Effector memory CD8-positive, alpha-beta T cell (primary cell): Measurements from ENCODE around the gene EEIG1.
A peak's percentile ranks its signal among the peaks of the same experiment; 100 is the strongest.

ENCODE experiments used
- ATAC-seq: fragments of 150-1000 bp; cut with Tn5 transposase; replicated peaks from 2 replicates; pipeline ENCODE4 v1.10.0; 2021; ENCODE audit warnings: mild to moderate bottlenecking, moderate library complexity
- DNase-seq, 3 experiments: peaks; one replicate each; pipeline ENCODE4 v3.0.0; 2021
- H3K27ac Mint-ChIP-seq, 2 donors: one replicate each; pipeline ENCODE4 v1.8.0; 2022; ENCODE audit warnings: mild to moderate bottlenecking in 2 of 2, mixed read lengths in 2 of 2, moderate library complexity in 2 of 2
- H3K27me3 Mint-ChIP-seq, 2 donors: one replicate each; pipeline ENCODE4 v1.8.0; 2022; ENCODE audit warnings: mixed read lengths in 2 of 2
- H3K36me3 Mint-ChIP-seq: one replicate; pipeline ENCODE4 v1.8.0; 2022; ENCODE audit warnings: mild to moderate bottlenecking, moderate library complexity, mixed read lengths; ENCODE audit not compliant: insufficient read depth
- H3K4me1 Mint-ChIP-seq, 2 donors: one replicate each; pipeline ENCODE4 v1.8.0; 2022; ENCODE audit warnings: low read depth in 2 of 2, mixed read lengths in 2 of 2
- H3K4me3 Mint-ChIP-seq, 2 donors: one replicate each; pipeline ENCODE4 v1.8.0; 2022; ENCODE audit warnings: mild to moderate bottlenecking in 2 of 2, mixed read lengths in 2 of 2, moderate library complexity in 2 of 2
- H3K9me3 Mint-ChIP-seq, 2 donors: one replicate each; pipeline ENCODE4 v1.8.0; 2022; ENCODE audit warnings: mixed read lengths in 2 of 2

The EEIG1 gene

DNA sequence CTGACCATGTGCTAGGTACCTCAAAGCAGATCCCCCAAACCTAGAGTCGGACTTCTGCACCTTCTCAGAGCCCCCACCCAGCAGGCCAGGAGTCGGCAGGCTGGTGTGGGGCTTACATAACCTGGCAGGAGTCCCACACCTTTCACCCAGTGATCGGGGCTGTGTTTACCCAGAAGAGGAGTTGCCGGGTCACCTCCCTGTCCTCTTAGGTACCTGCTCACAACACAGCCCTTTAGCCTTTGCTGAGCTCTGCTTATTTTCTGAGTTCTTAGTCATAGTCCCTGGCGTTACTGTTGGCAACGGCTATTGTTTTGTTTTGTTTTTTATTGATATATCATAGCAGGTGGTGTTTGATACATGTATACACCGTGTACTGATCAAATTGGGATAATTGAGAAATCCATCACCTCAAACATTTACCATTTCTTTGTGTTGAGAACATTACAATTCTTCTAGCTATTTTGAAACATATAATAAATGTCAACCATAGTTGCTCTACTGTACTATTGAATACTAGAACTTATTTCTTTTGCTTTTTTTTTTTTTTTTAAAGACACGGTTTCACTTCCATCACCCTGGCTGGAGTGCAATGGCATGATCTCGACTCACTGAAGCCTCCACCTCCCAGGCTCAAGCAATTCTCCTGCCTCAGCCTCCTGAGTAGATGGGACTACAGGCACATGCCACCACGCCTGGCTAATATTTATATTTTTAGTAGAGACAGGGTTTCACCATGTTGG lies 10.4 kb upstream of the EEIG1 start:
- DNase-seq (no peak), ATAC-seq (peak; percentile 26)
- Mint-ChIP-seq H3K27ac (peak overlapping the region; percentile 9 to 60), H3K27me3 (no peaks in the 10 kb centered on the region), H3K4me3 (no peak overlapping the region), H3K9me3 (no peaks in the 10 kb centered on the region), H3K36me3 (no peaks in the 10 kb centered on the region), H3K4me1 (peaks cover 4% of the 10 kb centered on the region in 2 donors)

DNA sequence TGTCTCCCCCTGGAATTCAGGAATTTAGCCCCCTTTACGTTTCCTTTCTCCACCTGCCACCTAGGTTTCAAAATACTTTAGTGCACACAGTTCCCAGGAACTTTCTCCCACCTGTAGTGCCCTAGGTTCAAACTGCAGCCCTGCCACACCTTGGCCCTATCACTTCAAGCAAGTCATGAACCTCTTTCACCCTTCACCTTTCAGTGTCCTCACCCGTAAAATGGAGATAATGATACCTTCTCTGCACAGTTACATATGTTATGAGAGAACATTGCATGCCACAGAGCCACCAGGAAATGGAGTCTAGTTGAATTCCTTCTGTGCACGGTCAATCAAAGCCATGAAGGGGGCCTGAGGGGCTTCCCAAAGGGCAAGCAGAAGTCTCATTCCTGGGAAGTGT lies 9.8 kb upstream of the EEIG1 start:
- H3K9me3 Mint-ChIP-seq = no peaks in the 10 kb centered on the region

DNA sequence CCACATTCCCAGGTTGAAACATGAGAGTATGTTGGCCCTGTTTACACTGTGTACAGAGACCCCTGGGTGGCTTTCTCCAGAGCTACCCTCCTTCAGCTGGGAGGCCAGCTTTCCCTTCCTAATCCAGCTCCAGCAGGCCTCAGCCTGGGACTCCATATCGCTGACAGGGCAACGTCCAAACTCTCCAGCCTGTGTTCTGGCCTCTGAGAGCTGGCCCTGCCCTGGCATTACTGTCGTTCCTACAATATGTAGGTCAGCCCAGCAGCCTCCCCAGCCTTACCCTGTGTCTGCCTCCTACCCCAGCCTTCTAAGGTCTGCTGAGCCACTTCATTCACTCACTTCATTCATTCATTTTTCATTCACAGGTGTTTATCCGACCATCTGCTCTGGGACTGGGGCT lies 8.3 kb upstream of the EEIG1 start:
- H3K36me3 Mint-ChIP-seq = no peaks in the 10 kb centered on the region
- no peaks in the 10 kb centered on the region for H3K9me3 Mint-ChIP-seq
- H3K4me1 Mint-ChIP-seq = peaks cover 4 to 5% of the 10 kb centered on the region in 2 donors
- H3K27ac Mint-ChIP-seq = no peak overlapping the region
- ATAC-seq (no peak), DNase-seq (no peak)
- H3K4me3 Mint-ChIP-seq = no peak overlapping the region
- H3K27me3 Mint-ChIP-seq = no peaks in the 10 kb centered on the region

More for the DNA sequence above, 9.8 kb upstream of the EEIG1 start:
- H3K4me1 Mint-ChIP-seq = peaks cover 3 to 4% of the 10 kb centered on the region in 2 donors
- no peak overlapping the region for H3K4me3 Mint-ChIP-seq
- no peak for ATAC-seq
- DNase-seq = no peak
- H3K36me3 Mint-ChIP-seq = no peaks in the 10 kb centered on the region
- no peaks in the 10 kb centered on the region for H3K27me3 Mint-ChIP-seq
- peak overlapping the region in 1 of 2 donors; percentile 17 for H3K27ac Mint-ChIP-seq

DNA sequence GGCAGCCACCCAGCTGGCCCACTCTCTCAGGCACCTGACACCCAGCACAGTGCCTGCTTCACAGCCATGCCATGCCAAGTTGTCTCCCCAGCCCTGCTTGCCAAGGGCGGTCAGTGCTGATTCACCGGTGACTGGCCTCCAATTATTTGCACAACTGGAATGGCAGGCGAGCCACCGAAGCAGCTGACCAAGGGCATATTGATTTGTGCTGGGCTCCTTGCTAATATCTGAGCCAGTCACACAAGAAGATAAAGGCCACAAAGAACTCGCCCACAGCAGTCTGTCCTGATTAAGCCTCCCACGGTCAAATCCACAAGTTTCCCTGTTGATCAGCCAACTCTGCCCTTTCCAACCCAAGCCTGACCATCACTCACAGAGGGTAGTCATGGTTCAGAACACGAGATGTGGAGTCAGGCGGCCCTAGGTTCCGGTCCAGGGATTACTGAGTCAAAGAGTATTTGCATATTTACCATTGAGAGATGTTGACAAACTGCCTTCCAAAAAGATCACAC lies 6.4 kb upstream of the EEIG1 start:
- H3K36me3 Mint-ChIP-seq = no peaks in the 10 kb centered on the region
- no peak overlapping the region for H3K27ac Mint-ChIP-seq
- no peaks in the 10 kb centered on the region for H3K27me3 Mint-ChIP-seq
- DNase-seq = no peak
- no peaks in the 10 kb centered on the region for H3K9me3 Mint-ChIP-seq
- no peak for ATAC-seq
- H3K4me1 Mint-ChIP-seq = peaks cover 4 to 5% of the 10 kb centered on the region in 2 donors
- no peak overlapping the region for H3K4me3 Mint-ChIP-seq

DNA sequence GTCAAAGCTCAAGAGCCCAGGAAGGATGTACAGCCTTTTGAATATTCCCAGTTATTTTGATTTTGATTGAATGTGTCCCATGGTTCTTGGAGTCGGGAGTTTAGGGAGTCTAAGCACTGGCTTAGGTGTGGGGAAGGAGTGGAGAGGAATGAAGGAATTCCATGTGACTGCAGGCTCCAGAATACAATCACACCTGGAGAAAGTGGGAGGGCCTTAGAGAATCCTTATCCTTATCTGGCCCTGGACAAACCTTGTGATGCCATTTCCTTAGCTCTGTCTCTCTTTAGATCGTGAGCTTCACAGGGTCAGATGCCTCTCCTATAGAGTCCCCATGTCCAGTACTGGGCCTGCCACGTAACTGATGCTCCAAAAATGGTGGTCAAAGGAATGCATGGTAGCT lies 4.2 kb upstream of the EEIG1 start:
- no peaks in the 10 kb centered on the region for H3K9me3 Mint-ChIP-seq
- H3K4me3 Mint-ChIP-seq = no peak overlapping the region
- no peak for ATAC-seq
- no peak overlapping the region for H3K27ac Mint-ChIP-seq
- peaks cover 5 to 9% of the 10 kb centered on the region in 2 donors for H3K4me1 Mint-ChIP-seq
- H3K27me3 Mint-ChIP-seq = no peaks in the 10 kb centered on the region
- H3K36me3 Mint-ChIP-seq = no peaks in the 10 kb centered on the region
- DNase-seq = no peak

DNA sequence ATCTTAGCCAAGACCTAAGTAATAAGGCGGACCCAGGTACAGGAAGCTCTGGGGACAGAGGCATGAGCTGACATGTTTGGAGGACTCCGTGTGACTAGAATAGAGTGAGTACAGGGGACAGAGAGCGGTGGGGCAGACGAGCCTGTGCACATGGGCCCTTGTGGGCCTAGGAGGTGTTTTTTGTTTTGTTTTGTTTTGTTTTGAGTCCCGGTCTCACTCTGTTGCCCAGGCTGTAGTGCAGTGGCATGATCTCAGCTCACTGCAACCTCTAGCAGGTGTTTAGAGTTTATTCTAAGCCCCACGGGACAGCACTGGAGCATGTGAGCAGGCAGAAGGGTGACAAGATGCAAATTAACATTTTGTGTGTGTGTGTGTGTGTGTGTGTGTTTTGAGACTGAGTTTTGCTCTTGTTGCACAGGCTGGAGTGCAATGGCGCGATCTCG lies 3.1 kb upstream of the EEIG1 start:
- no peak overlapping the region for H3K4me3 Mint-ChIP-seq
- peaks cover 10% of the 10 kb centered on the region for H3K36me3 Mint-ChIP-seq
- DNase-seq = no peak
- H3K27ac Mint-ChIP-seq = no peak overlapping the region
- ATAC-seq = no peak
- no peaks in the 10 kb centered on the region for H3K27me3 Mint-ChIP-seq
- H3K4me1 Mint-ChIP-seq = peaks cover 9 to 15% of the 10 kb centered on the region in 2 donors
- H3K9me3 Mint-ChIP-seq = no peaks in the 10 kb centered on the region

DNA sequence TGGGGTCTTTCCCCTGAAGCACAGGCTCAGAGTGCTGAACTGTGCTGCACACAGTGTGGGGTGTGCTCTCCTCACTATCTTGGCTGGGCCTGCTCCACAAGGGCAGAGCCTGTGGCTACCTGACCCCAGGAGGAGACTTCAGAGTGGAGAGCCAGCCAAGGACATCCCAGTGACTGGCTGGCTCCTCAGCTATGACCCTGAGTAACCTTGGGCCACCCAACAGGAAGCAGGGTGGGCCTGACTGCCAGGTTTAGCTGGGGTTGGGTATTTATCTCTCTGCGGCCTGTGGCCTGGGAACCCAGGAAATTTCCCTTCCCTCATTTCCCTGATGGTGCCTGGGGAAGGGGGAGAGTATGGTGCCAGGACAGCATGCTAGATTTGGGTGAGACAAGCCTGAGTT lies 2.1 kb upstream of the EEIG1 start:
- Mint-ChIP-seq H3K4me1 (peaks cover 12 to 15% of the 10 kb centered on the region in 2 donors), H3K27ac (no peak overlapping the region), H3K36me3 (peaks cover 20% of the 10 kb centered on the region), H3K27me3 (no peaks in the 10 kb centered on the region), H3K4me3 (no peak overlapping the region), H3K9me3 (no peaks in the 10 kb centered on the region)
- DNase-seq (no peak), ATAC-seq (no peak)

DNA sequence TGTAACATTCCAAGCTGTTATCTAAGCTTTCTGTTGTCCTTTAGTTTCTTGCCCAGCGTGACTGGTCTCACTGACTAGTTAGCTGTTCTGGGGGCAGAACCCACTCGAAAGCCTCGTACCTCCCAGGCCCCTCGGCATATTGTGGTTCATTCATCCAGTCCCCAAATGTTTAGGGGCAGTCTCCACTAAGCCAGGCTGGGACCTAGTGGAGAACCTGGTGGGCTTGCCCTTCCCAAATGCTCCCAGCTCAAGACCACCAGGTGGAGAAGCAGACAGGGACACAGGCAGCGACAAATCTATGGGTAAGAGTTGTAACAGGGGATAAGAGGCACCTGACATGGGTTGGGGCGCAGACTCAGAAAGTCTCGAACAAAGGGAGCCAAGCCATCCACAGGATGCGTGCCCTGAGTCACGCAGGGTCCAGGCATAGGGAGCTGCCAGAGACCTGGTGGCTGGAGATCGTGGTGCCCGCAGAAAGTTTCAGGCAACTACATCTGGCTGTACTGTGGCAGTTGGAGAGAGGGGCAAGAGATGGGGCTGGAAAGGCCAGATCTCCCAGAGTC lies 851 bp upstream of the EEIG1 start:
- peak overlapping the region; percentile 79 to 89 for H3K27ac Mint-ChIP-seq
- peak overlapping the region; percentile 82 to 85 for H3K4me3 Mint-ChIP-seq
- DNase-seq (no peak), ATAC-seq (no peak)
- peaks cover 26% of the 10 kb centered on the region for H3K36me3 Mint-ChIP-seq
- H3K27me3 Mint-ChIP-seq = no peaks in the 10 kb centered on the region
- peaks cover 22 to 23% of the 10 kb centered on the region in 2 donors for H3K4me1 Mint-ChIP-seq
- no peaks in the 10 kb centered on the region for H3K9me3 Mint-ChIP-seq

DNA sequence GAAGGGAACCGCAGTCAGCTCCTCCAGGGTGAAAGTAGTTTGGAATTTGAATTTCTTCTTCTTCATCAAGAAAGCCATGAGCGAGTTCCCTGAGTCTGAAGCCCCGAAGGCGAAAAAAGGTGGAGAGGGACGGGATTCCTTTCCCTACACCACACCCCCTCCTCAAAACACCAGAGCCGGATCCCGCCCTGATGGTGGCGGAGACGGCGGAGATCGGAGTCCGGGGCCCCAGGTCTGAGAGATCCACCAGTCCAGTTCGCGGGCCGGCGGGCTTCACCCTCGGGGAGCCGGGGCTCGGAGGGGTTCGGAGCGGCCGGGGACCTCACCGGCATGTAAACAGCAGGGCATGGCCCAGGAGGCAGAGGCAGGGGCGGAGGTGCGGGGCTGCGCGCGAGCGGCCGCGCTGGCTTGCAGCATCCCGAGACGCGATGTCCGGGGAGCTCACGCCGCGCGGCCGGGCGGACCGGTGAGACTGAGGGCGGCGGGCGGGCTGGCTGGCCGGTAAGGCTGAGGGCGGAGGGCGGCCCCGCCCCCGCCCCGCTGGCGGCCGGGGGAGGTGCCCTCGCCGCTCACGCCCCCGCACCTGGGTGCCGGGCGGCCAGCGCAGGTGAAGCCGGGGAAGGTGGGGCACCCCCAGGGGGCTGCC lies 606 bp downstream of the EEIG1 start:
- ATAC-seq (peak; percentile 29), DNase-seq (peak; percentile 32 to 47 (median 42))
- peak overlapping the region; percentile 93 to 99 for H3K27ac Mint-ChIP-seq
- peaks cover 37% of the 10 kb centered on the region in 2 donors for H3K4me1 Mint-ChIP-seq
- peaks cover 34% of the 10 kb centered on the region for H3K36me3 Mint-ChIP-seq
- H3K27me3 Mint-ChIP-seq = no peaks in the 10 kb centered on the region
- no peaks in the 10 kb centered on the region for H3K9me3 Mint-ChIP-seq
- peak overlapping the region; percentile 95 to 98 for H3K4me3 Mint-ChIP-seq

DNA sequence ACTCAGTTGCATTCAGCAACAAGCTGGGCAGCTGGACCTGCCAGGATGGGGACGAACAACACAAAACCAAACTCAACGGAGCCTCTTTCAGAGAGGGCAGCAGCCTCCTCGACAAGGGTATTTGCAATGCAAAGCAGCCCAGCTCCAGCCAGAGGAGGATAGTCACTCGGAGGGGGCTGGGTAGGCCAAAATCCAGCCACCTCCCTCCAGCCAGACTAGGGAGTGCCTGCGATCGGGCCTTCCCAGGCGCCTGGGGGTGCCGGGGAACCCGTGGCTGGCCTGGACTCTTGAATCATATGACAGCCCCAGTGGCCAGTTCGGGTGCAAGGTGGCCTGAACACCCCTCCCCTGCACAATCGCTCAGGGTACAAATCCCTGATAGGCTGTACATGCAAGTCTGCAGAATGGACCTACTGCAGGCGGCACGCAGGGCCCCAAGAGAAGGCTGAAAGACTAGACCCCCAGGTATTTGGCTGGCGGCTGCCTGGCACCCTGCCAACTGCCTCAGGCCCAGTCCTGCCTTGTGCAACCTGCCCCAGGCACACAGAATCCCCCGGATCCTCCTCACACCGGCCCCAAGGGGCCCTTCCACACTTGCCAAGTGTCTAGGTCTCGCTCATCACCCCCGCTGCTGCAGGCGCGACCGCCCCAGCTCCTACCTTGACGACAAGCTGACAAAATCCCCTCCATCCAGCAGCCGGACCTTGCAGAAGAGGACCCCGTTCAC lies 1.3 kb downstream of the EEIG1 start:
- H3K27me3 Mint-ChIP-seq = no peaks in the 10 kb centered on the region
- ATAC-seq = no peak
- H3K4me3 Mint-ChIP-seq = peak overlapping the region; percentile 95 to 98
- DNase-seq = no peak
- peak overlapping the region; percentile 93 to 99 for H3K27ac Mint-ChIP-seq
- peaks cover 40 to 43% of the 10 kb centered on the region in 2 donors for H3K4me1 Mint-ChIP-seq
- H3K9me3 Mint-ChIP-seq = no peaks in the 10 kb centered on the region
- H3K36me3 Mint-ChIP-seq = peaks cover 38% of the 10 kb centered on the region

DNA sequence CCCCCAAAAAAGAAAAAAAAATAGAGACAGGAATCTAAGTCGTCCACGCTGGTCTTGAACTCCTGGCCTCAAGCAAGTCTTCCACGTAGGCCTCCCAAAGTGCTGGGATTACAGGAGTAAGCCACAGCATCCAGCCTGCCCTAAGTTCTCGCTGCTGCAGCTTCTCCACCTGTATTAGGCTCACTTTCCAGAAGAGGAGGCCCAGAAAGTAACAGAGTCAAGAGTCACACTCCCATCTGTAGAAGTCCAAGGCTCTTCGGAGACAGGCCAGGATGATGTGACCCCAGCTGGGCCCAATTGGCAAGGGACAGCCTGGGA lies 1.8 kb downstream of the EEIG1 start:
- H3K27me3 Mint-ChIP-seq = no peaks in the 10 kb centered on the region
- H3K27ac Mint-ChIP-seq = peak overlapping the region; percentile 93 to 99
- H3K4me1 Mint-ChIP-seq = peaks cover 46 to 48% of the 10 kb centered on the region in 2 donors
- DNase-seq (no peak), ATAC-seq (no peak)
- peak overlapping the region; percentile 95 to 98 for H3K4me3 Mint-ChIP-seq
- H3K9me3 Mint-ChIP-seq = no peaks in the 10 kb centered on the region
- peaks cover 38% of the 10 kb centered on the region for H3K36me3 Mint-ChIP-seq

DNA sequence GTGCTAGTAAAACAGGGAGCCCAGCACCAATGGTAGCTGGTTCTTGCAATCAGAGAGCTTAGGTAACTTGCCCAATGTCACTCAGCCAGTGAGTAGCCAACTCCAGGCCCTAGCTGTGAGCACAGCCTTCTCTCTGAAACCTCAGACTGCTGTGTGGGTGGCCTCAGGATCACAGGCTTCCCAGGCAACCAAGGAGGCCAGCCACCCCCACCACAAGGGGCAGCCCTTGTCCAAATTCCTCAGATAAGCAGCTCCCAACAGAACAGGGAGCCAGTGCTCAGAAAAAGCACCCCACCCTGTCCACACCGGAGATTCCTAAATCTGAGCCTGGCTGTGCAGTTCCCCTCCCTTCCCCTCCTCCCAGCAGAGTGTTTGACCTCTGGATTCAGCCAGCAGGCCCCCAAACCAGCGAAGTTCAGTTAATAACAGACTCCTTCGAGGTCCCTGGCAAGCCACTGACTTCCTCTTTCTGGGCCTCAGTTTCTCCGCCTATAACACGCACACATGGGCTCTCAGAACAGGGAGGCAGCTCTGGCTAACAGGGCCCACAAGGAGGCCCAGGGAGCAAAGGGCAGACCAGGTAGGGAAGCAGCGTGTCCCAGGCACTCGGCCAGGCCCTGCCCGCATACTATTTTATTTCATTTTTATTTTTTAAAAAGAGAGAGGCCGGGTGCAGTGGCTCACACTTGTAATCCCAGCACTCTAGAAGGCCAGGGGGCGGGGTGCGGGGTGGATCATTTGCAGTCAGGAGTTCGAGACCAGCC lies 2.7 kb downstream of the EEIG1 start:
- H3K27me3 Mint-ChIP-seq = no peaks in the 10 kb centered on the region

More for the DNA sequence above, 2.7 kb downstream of the EEIG1 start:
- peak overlapping the region; percentile 95 to 98 for H3K4me3 Mint-ChIP-seq
- peaks cover 53 to 57% of the 10 kb centered on the region in 2 donors for H3K4me1 Mint-ChIP-seq
- DNase-seq (no peak), ATAC-seq (no peak)
- H3K27ac Mint-ChIP-seq = peak overlapping the region; percentile 93 to 99
- no peaks in the 10 kb centered on the region for H3K9me3 Mint-ChIP-seq
- peaks cover 38% of the 10 kb centered on the region for H3K36me3 Mint-ChIP-seq
